Measurements from ENCODE around the gene NUDT19. TPM values are rescaled to one million over a fixed set of nuclear protein-coding genes. Genes with fewer than 3 reads are reported as not detected.

Gene NUDT19
- total and polyA plus RNA-seq, 2 experiments from 2014 or later, result 2.4 to 3.9 TPM

GRCh38 chr19:32709032-32709431 lies 17.4 kb downstream of the NUDT19 start:
- H4K20me1 ChIP-seq (replicated peaks; ENCODE audit: insufficient read depth), result 0 out of 2 replicates have a peak, but pooled peaks cover 2% of the 10 kb centered on the region
- Mint-ChIP-seq H3K4me1 (no peaks in the 10 kb centered on the region), H3K4me3 (no peak overlapping the region), H3K9me3 (peaks cover 8% of the 10 kb centered on the region), H3K27me3 (ENCODE audit: insufficient read depth, low read depth, poor library complexity) (peaks cover 4% of the 10 kb centered on the region), H3K27ac (no peak overlapping the region), H3K36me3 (ENCODE audit: low read depth) (peaks cover 11% of the 10 kb centered on the region)
- ATAC-seq (no peak), DNase-seq (ENCODE audit: low spot score) (no peak)
- no peaks in the 10 kb centered on the region for H3K9me2 ChIP-seq (ENCODE audit: insufficient read depth)
- no peak overlapping the region for H3K4me2 ChIP-seq
- TF ChIP-seq ZNF331 (CRISPR knock-in tag; IDR thresholded peaks at IDR 0.05; ENCODE audit: low read depth), result no peak
- TF ChIP-seq EZH2 (IDR thresholded peaks at IDR 0.05; ENCODE audit: low read depth, unreplicated experiment), result no peak
- no peak for TF ChIP-seq CREB1 (CRISPR knock-in tag; IDR thresholded peaks at IDR 0.05; ENCODE audit: low read depth)
- TF ChIP-seq ETS1 (IDR thresholded peaks at IDR 0.05), result no peak
- TF ChIP-seq EZH2phosphoT487 (IDR thresholded peaks at IDR 0.05; ENCODE audit: unreplicated experiment), result no peak
- TF ChIP-seq STAT1 (IDR thresholded peaks at IDR 0.05; ENCODE audit: unreplicated experiment), result no peak
- TF ChIP-seq POLR2AphosphoS5 (IDR thresholded peaks at IDR 0.05; ENCODE audit: low read depth), result no peak
- TF ChIP-seq REST (IDR thresholded peaks at IDR 0.05; ENCODE audit: unreplicated experiment), result no peak
- TF ChIP-seq ZNF114 (CRISPR knock-in tag; IDR thresholded peaks at IDR 0.05), result no peak
- TF ChIP-seq NANOG (IDR thresholded peaks at IDR 0.05; ENCODE audit: borderline replicate concordance), result no peak
- TF ChIP-seq ZNF462 (CRISPR knock-in tag; IDR thresholded peaks at IDR 0.05), result no peak
- TF ChIP-seq JUNB (IDR thresholded peaks at IDR 0.05; ENCODE audit: unreplicated experiment), result no peak
- TF ChIP-seq CTCF (conservative IDR thresholded peaks at IDR 0.05; ENCODE audit: low read depth in 2 of 2), result no peak
- H3K4me1 ChIP-seq (ENCODE audit: insufficient read depth), result no peaks in the 10 kb centered on the region
- H3K4me3 ChIP-seq, result no peak overlapping the region
- H3K36me3 ChIP-seq (ENCODE audit: insufficient read depth), result 0 out of 2 replicates have a peak, but pooled peaks cover 5% of the 10 kb centered on the region
- no peaks in the 10 kb centered on the region for H3K79me2 ChIP-seq (replicated peaks; ENCODE audit: insufficient read depth)
- no peaks in the 10 kb centered on the region for H3F3A ChIP-seq (replicated peaks; ENCODE audit: low read depth)
- no peak overlapping the region for H2AFZ ChIP-seq
- H3K27me3 ChIP-seq (ENCODE audit: insufficient read depth), result no peaks in the 10 kb centered on the region
- H3K27ac ChIP-seq (ENCODE audit: low read depth), result no peak overlapping the region

Measured in GM23338 (cell line).